ENCODE data around the gene C2orf72. TPM values are rescaled to one million over a fixed set of nuclear protein-coding genes. Genes with fewer than 3 reads are reported as not detected.
A peak's percentile ranks its signal among the peaks of the same experiment; 100 is the strongest.

C2orf72 gene
- total RNA-seq, 3 donors from 2014 or later (not counting 1 experiment from before 2014, with no cell fraction given): not detected

GRCh38 chr2:231039821-231040364, 2.6 kb downstream of the C2orf72 start:
- ATAC-seq: no peak
- intact Hi-C loops (cut with micrococcal nuclease): no loop called here
- H3K27ac Mint-ChIP-seq: no peak overlapping the region
- no peaks in the 10 kb centered on the region for H3K9me3 ChIP-seq (ENCODE audit: control insufficient read depth, insufficient read depth, low read length)
- no peaks in the 10 kb centered on the region for H3K36me3 ChIP-seq (ENCODE audit: control insufficient read depth, insufficient read depth, low read length)
- H3K36me3 Mint-ChIP-seq: no peaks in the 10 kb centered on the region
- peaks cover 29% of the 10 kb centered on the region for H3K27me3 ChIP-seq (ENCODE audit: control insufficient read depth, insufficient read depth, low read length)
- no peak overlapping the region for H3K27ac ChIP-seq (ENCODE audit: low read length)
- peaks cover 60 to 72% of the 10 kb centered on the region in 2 donors for H3K27me3 Mint-ChIP-seq (ENCODE audit: low read depth in 2 of 2)
- 71% methylated on average over 8 of the region's 8 CpGs for WGBS (ENCODE audit: insufficient coverage)
- TF ChIP-seq CTCF (IDR thresholded peaks at IDR 0.05): no peak
- H3K4me3 Mint-ChIP-seq: peak overlapping the region; percentile 3
- no peaks in the 10 kb centered on the region for H3K4me1 Mint-ChIP-seq
- no peaks in the 10 kb centered on the region for H3K9me3 Mint-ChIP-seq
- DNase-seq: no peak
- no peak overlapping the region for H3K4me3 ChIP-seq (ENCODE audit: low read length)
- peaks cover 7% of the 10 kb centered on the region for H3K4me1 ChIP-seq (ENCODE audit: control insufficient read depth, insufficient read depth, low read length)

GRCh38 chr2:231041061-231041689, 3.9 kb downstream of the C2orf72 start:
- Histone ChIP-seq H3K27ac (ENCODE audit: low read length) (no peak overlapping the region), H3K9me3 (ENCODE audit: control insufficient read depth, insufficient read depth, low read length) (no peaks in the 10 kb centered on the region), H3K4me1 (ENCODE audit: control insufficient read depth, insufficient read depth, low read length) (peaks cover 7% of the 10 kb centered on the region), H3K27me3 (ENCODE audit: control insufficient read depth, insufficient read depth, low read length) (peaks cover 21% of the 10 kb centered on the region), H3K36me3 (ENCODE audit: control insufficient read depth, insufficient read depth, low read length) (no peaks in the 10 kb centered on the region), H3K4me3 (ENCODE audit: low read length) (no peak overlapping the region)
- no peak for DNase-seq
- Mint-ChIP-seq H3K9me3 (no peaks in the 10 kb centered on the region), H3K4me3 (no peak overlapping the region), H3K27me3 (ENCODE audit: low read depth in 2 of 2) (peaks cover 58 to 63% of the 10 kb centered on the region in 2 donors), H3K27ac (no peak overlapping the region), H3K4me1 (no peaks in the 10 kb centered on the region), H3K36me3 (no peaks in the 10 kb centered on the region)
- no peak for TF ChIP-seq CTCF (IDR thresholded peaks at IDR 0.05)
- intact Hi-C loops (cut with micrococcal nuclease): no loop called here
- no peak for ATAC-seq
- 73% methylated on average over 7 of the region's 8 CpGs for WGBS (ENCODE audit: insufficient coverage)

- H3K36me3 ChIP-seq (ENCODE audit: control insufficient read depth, insufficient read depth, low read length): no peaks in the 10 kb centered on the region
- H3K27ac ChIP-seq (ENCODE audit: low read length): no peak overlapping the region
- TF ChIP-seq CTCF (IDR thresholded peaks at IDR 0.05): no peak
- peaks cover 19% of the 10 kb centered on the region for H3K27me3 ChIP-seq (ENCODE audit: control insufficient read depth, insufficient read depth, low read length)
- Mint-ChIP-seq H3K27ac (no peak overlapping the region), H3K4me1 (no peaks in the 10 kb centered on the region), H3K36me3 (no peaks in the 10 kb centered on the region), H3K4me3 (no peak overlapping the region), H3K27me3 (ENCODE audit: low read depth in 2 of 2) (peaks cover 49 to 52% of the 10 kb centered on the region in 2 donors), H3K9me3 (no peaks in the 10 kb centered on the region)
- H3K4me1 ChIP-seq (ENCODE audit: control insufficient read depth, insufficient read depth, low read length): no peaks in the 10 kb centered on the region
- no peak overlapping the region for H3K4me3 ChIP-seq (ENCODE audit: low read length)
- 96% methylated on average over 4 of the region's 4 CpGs for WGBS (ENCODE audit: insufficient coverage)
- ATAC-seq (no peak), DNase-seq (no peak)
- no peaks in the 10 kb centered on the region for H3K9me3 ChIP-seq (ENCODE audit: control insufficient read depth, insufficient read depth, low read length)
- intact Hi-C loops (cut with micrococcal nuclease): no loop called here
Measured at GRCh38 chr2:231043796-231044195, 6.5 kb downstream of the C2orf72 start.

GRCh38 chr2:231046916-231047273, 9.6 kb downstream of the C2orf72 start:
- Mint-ChIP-seq H3K27ac (no peak overlapping the region), H3K27me3 (ENCODE audit: low read depth in 2 of 2) (peaks cover 25 to 28% of the 10 kb centered on the region in 2 donors), H3K4me3 (no peak overlapping the region), H3K4me1 (peaks cover 14 to 23% of the 10 kb centered on the region in 2 donors), H3K9me3 (no peaks in the 10 kb centered on the region), H3K36me3 (no peaks in the 10 kb centered on the region)
- peaks cover 22% of the 10 kb centered on the region for H3K4me1 ChIP-seq (ENCODE audit: control insufficient read depth, insufficient read depth, low read length)
- no peaks in the 10 kb centered on the region for H3K36me3 ChIP-seq (ENCODE audit: control insufficient read depth, insufficient read depth, low read length)
- TF ChIP-seq CTCF (IDR thresholded peaks at IDR 0.05): no peak
- H3K9me3 ChIP-seq (ENCODE audit: control insufficient read depth, insufficient read depth, low read length): no peaks in the 10 kb centered on the region
- ATAC-seq: no peak
- intact Hi-C loops (cut with micrococcal nuclease): no loop called here
- 88% methylated on average over 5 of the region's 5 CpGs for WGBS (ENCODE audit: insufficient coverage)
- H3K27ac ChIP-seq (ENCODE audit: low read length): no peak overlapping the region
- no peak for DNase-seq
- no peak overlapping the region for H3K4me3 ChIP-seq (ENCODE audit: low read length)
- H3K27me3 ChIP-seq (ENCODE audit: control insufficient read depth, insufficient read depth, low read length): peaks cover 12% of the 10 kb centered on the region

Data from natural killer cell (primary cell).